MCF 10A (cell line): ENCODE results near the gene BANP. TPM values are rescaled to one million over a fixed set of nuclear protein-coding genes. Genes with fewer than 3 reads are reported as not detected.
"Not testable (repeated sequence)": the region's sequence is repeated elsewhere in the genome, so short reads cannot be mapped to it uniquely, and the experiment has no call there.

ENCODE experiments used
- BruUV-seq: library from RNA; stranded (reverse); fragments of 400-500 nt; replicated peaks from 2 replicates; lab custom pipeline; 2021; lab: Mats Ljungman, UMichigan
- CTCF ChIA-PET: fragments of 300-600 bp; sonication (Branson Sonifier 250); formaldehyde crosslinking; extraction: SDS; loops from one replicate; lab custom pipeline; 2021; ENCODE audit warnings: antibody characterized with exemption, inconsistent platforms; lab: Yijun Ruan, JAX
- POLR2A ChIA-PET: fragments of 300-600, 350-650 bp; sonication (Branson Sonifier 250); formaldehyde crosslinking; extraction: SDS; loops from one replicate; lab custom pipeline; 2020; ENCODE audit warnings: antibody characterized with exemption, inconsistent platforms; lab: Yijun Ruan, JAX
- DNase-seq: peaks from one replicate; pipeline ENCODE4 v3.0.0-alpha.2; 2018; ENCODE audit not compliant: unreplicated experiment
- H3K27ac Mint-ChIP-seq: one replicate; pipeline ENCODE4 v1.8.0; 2022; ENCODE audit warnings: mild to moderate bottlenecking, low read depth, mixed read lengths; ENCODE audit not compliant: unreplicated experiment
- H3K27me3 Mint-ChIP-seq: one replicate; pipeline ENCODE4 v1.8.0; 2022; ENCODE audit warnings: mixed read lengths; ENCODE audit not compliant: insufficient read depth, unreplicated experiment
- H3K36me3 Mint-ChIP-seq: one replicate; pipeline ENCODE4 v1.8.0; 2022; ENCODE audit warnings: mild to moderate bottlenecking, moderate library complexity, mixed read lengths; ENCODE audit not compliant: insufficient read depth, unreplicated experiment
- H3K4me1 Mint-ChIP-seq: one replicate; pipeline ENCODE4 v1.8.0; 2022; ENCODE audit warnings: mixed read lengths; ENCODE audit not compliant: insufficient read depth, unreplicated experiment
- H3K4me3 Mint-ChIP-seq: one replicate; pipeline ENCODE4 v1.8.0; 2022; ENCODE audit warnings: mild to moderate bottlenecking, moderate library complexity, mixed read lengths; ENCODE audit not compliant: unreplicated experiment
- H3K9me3 Mint-ChIP-seq: one replicate; pipeline ENCODE4 v1.8.0; 2022; ENCODE audit warnings: mixed read lengths; ENCODE audit not compliant: unreplicated experiment
- CTCF ChIP-seq: fragments of 200-600 bp; IDR thresholded peaks from one replicate; pipeline ENCODE4 v1.8.0; 2022; ENCODE audit warnings: antibody characterized with exemption, mild to moderate bottlenecking; ENCODE audit not compliant: unreplicated experiment
- intact Hi-C: fragments of 100-400 bp; cut with micrococcal nuclease; formaldehyde crosslinking; loops from 2 replicates; pipeline ENCODE4 v1.14.1; 2022
- total RNA-seq: library from RNA; stranded (reverse); gene quantifications from 2 replicates; pipeline ENCODE4 v1.2.3, GENCODE V29; 2022

The BANP gene
- total RNA-seq, 1 experiment from 2014 or later = 38.2 TPM

DNA sequence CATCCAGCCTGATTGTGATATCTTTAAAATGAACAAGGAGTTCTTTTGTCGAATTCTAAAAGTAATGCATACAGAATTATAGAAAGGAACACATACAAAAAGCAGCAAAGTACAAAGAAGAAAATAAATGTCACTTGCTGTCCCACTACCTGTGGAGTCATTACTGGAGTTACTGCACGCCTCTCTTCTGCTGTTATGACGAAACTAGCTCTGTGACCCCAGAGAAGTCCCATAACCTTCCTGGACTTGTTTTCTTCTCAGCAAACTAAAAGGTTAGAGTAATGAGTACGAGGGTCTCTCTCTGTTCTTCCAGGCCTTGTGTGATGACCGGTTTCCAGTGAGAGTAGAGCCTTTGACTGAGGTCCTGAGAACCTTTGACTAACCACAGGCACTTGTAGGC lies 26.9 kb downstream of the BANP start:
- no TSS peak for BruUV-seq
- CTCF ChIA-PET = interaction anchor here (0.6 kb wide), 1 partner anchor 556 kb away, joined by 3 read pairs; no protein-coding TSS in a partner anchor
- H3K9me3 Mint-ChIP-seq = no peaks in the 10 kb centered on the region

DNA sequence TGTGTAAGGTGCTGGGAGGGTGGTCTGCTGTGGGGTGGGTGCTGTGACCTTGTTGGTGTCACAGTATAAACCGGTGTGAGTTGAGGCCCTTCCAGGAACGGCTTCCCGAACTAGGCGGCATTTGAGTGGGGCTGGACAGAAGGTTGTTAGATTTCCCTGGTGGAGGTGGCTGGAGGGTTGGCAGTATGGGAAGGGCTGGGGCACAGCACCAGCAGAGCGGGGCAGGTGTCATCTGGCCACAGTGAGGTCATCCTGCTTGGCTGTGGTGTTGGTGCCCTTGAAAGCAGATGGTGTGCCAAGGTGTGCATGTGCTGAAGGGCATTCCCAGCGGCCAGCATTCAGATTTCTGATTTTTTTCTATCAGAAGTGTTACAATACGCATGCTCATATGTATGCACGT lies 28.1 kb downstream of the BANP start:
- POLR2A ChIA-PET = no interaction called here
- CTCF ChIA-PET = no interaction called here
- no peak for DNase-seq
- no TSS peak for BruUV-seq
- H3K9me3 Mint-ChIP-seq = no peaks in the 10 kb centered on the region
- H3K27me3 Mint-ChIP-seq = no peaks in the 10 kb centered on the region
- H3K4me3 Mint-ChIP-seq = no peak overlapping the region
- H3K36me3 Mint-ChIP-seq = peaks cover 25% of the 10 kb centered on the region
- no peak overlapping the region for H3K27ac Mint-ChIP-seq
- no peaks in the 10 kb centered on the region for H3K4me1 Mint-ChIP-seq
- intact Hi-C loops = no loop called here
- no peak for TF ChIP-seq CTCF

More for the DNA sequence above, 26.9 kb downstream of the BANP start:
- DNase-seq = no peak
- Mint-ChIP-seq H3K4me3 (no peak overlapping the region), H3K27me3 (no peaks in the 10 kb centered on the region), H3K27ac (no peak overlapping the region), H3K4me1 (no peaks in the 10 kb centered on the region), H3K36me3 (peaks cover 29% of the 10 kb centered on the region)
- POLR2A ChIA-PET = no interaction called here
- intact Hi-C loops = no loop called here
- no peak for TF ChIP-seq CTCF

- peaks cover 27% of the 10 kb centered on the region for H3K36me3 Mint-ChIP-seq
- H3K27ac Mint-ChIP-seq, DNase-seq, intact Hi-C loops, BruUV-seq, H3K9me3 Mint-ChIP-seq, H3K27me3 Mint-ChIP-seq, H3K4me1 Mint-ChIP-seq, CTCF ChIA-PET, H3K4me3 Mint-ChIP-seq, POLR2A ChIA-PET: not testable (repeated sequence)
Observed at GRCh38 chr16:87979911-87980630, 28.8 kb downstream of the BANP start.

DNA sequence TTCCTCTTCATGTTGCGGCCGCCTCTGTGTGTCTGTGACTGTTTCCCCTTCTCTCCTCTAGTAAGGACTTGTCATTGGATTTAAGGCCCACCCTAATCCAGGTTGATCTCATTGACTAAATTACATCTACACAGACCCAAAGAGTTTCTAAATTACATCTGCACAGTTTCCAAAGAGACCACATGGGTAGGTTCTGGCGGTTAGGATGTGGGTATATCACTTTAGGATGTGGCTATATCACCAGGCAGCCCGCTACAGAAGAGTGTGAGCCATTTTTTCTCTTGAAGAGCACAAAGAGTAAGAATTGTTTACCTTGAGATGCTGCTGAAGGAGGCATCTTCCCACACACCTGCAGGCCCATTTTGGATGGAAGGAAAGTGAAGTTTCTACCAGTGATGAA lies 30.1 kb downstream of the BANP start:
- H3K4me1 Mint-ChIP-seq, H3K4me3 Mint-ChIP-seq, intact Hi-C loops, DNase-seq, BruUV-seq, H3K9me3 Mint-ChIP-seq, POLR2A ChIA-PET, H3K27me3 Mint-ChIP-seq, H3K27ac Mint-ChIP-seq, CTCF ChIA-PET: not testable (repeated sequence)
- H3K36me3 Mint-ChIP-seq = peaks cover 38% of the 10 kb centered on the region

DNA sequence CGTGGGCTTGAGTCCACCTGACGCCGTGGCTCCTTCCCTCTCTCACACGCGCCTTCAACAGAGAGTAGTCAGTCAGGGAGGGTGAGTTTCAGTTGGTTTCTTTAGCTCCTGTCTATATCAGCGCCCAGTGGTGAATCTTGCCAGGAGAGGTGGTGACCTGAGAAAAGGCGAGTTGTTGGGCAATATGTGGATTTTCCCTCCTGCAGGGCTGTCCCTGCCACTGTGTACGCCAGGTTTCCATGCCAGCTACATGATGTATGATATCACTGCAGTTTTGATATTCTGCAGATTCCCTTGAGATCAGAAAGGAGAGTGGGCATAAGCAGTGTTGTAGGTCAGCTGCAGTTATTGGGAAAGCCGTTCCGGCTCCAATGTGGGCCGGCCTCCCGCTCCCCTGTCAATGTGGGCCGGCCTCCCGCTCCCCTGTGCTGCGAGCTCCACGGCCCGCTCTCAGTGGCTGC lies 31.4 kb downstream of the BANP start:
- DNase-seq = no peak
- no peak overlapping the region for H3K4me3 Mint-ChIP-seq
- no peak for TF ChIP-seq CTCF
- no peak overlapping the region for H3K27ac Mint-ChIP-seq
- ChIA-PET POLR2A (no interaction called here), CTCF (interaction anchor here (0.6 to 1.2 kb wide), 3 partner anchors 27 to 454 kb away, joined by 3 to 5 read pairs (median 4); no protein-coding TSS in a partner anchor)
- intact Hi-C loops = no loop called here
- H3K4me1 Mint-ChIP-seq = no peaks in the 10 kb centered on the region
- no peaks in the 10 kb centered on the region for H3K9me3 Mint-ChIP-seq
- H3K36me3 Mint-ChIP-seq = peaks cover 41% of the 10 kb centered on the region
- BruUV-seq = no TSS peak
- H3K27me3 Mint-ChIP-seq = no peaks in the 10 kb centered on the region
